Renal pelvis (tissue), 4 donors: Measurements from ENCODE around the gene MYPOP. TPM values are rescaled to one million over a fixed set of nuclear protein-coding genes. Genes with fewer than 3 reads are reported as not detected.
"Not testable (repeated sequence)": the region's sequence is repeated elsewhere in the genome, so short reads cannot be mapped to it uniquely, and the experiment has no call there.

Experiments used
- DNase-seq: peaks from one replicate; pipeline ENCODE4 v3.0.0-alpha.2; 2013
- polyA plus RNA-seq, 3 donors: library from polyadenylated mRNA; unstranded; fragments of 120-200 nt; gene quantifications; one replicate each; pipeline ENCODE4 v1.2.1, GENCODE V29; 2013; ENCODE audit not compliant: insufficient read length in 3 of 3

The MYPOP gene
- polyA plus RNA-seq, 3 donors, result 4.9 to 6.5 (median 5.7) TPM

DNA sequence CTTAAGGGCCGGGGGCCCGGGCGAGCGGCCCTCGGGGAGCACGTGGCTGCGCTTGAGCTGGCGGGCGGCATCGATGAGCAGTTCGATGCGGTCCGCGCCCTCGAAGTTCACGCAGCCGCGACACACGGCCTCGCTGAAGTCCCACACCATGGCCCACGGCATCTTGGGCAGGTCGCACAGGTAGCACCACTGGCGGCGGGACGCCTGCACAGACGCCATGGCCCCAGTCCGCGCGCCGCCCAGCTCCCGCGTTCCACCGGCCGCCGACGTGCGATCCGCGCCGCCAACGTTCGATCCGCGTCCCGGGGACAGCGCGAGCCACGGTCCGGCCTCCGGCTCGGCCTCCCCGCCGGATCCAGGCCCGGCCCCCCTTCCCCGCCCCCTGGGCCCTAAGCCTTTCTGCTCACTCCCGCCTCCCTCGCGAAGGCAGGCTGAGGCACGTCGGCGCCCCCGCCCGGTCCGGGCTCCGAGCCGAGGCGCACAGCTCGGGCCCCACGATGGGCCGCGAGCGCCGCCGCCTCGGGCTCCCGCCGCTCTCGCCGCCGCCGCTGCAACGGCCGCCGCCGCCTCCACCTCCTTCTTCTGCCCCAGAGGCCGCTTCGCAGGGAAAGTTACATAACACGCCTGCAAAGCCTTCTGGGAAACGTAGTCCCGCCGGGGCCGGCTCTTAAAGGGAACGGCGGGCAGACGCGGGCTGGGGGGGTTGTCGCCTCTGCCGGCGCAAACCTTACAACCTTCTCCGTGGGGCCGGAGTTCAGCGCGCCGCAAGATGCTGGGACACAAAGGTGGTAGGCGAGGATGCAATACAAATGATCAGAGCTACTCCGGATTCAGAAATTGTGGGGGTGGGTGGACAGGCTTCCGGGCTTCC is 16.6 kb downstream of the MYPOP start, which contains the start of gene IRF2BP1:
IRF2BP1 (minus strand) TSS at position 586 of the 871 bp plus-strand sequence; CDS start at position 219, 367 bp downstream.
- peak; percentile 93 for DNase-seq

DNA sequence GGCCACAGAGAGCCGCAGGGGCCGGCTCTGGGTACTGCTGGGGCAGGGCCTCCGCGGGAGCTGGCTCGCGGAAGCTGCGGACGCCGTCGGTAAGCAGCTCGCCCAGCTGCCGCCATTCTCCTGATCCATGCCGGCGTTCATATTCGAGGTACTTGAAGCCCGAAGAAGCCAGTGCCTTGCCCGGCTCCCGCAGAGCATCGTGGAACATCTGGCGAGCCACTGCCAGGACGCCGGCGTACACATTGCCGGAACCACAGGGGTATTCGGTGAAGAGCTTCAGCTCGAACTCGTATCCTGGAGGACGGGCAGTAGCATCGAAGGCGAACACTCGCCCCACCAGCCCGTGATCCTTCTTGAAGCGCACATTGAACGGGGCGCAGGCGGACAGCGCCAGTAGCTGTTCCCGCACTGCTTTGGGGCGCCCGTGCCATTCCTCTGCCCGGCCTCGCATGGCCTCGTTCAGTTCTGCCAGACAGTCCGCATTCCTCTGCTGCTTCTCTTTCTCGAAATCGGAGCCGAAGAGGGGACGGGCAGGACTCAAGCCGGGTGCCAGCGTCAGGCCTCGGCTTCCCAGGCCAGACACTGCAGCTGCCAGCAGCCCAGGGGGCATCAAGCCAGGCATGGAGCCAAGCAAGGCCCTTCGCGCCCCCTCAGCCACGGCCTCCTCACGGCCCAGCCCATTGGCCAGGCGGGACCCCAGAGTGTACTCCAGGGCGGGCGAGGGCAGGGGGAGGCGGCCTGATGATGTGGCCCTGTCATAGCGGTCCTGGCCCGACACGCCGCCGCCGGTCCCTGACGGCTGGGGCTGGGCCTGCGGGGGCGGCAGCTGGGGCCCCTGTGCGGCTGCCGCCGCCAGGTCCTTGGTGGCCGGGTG is 17.5 kb downstream of the MYPOP start:
- no peak for DNase-seq

GRCh38 chr19:45883881-45884681 is 18.3 kb downstream of the MYPOP start:
- DNase-seq, result no peak

GRCh38 chr19:45883586-45883880 is 18.9 kb downstream of the MYPOP start:
- DNase-seq, result no peak

GRCh38 chr19:45882652-45883585 is 19.5 kb downstream of the MYPOP start:
- peak; percentile 81 for DNase-seq

DNA sequence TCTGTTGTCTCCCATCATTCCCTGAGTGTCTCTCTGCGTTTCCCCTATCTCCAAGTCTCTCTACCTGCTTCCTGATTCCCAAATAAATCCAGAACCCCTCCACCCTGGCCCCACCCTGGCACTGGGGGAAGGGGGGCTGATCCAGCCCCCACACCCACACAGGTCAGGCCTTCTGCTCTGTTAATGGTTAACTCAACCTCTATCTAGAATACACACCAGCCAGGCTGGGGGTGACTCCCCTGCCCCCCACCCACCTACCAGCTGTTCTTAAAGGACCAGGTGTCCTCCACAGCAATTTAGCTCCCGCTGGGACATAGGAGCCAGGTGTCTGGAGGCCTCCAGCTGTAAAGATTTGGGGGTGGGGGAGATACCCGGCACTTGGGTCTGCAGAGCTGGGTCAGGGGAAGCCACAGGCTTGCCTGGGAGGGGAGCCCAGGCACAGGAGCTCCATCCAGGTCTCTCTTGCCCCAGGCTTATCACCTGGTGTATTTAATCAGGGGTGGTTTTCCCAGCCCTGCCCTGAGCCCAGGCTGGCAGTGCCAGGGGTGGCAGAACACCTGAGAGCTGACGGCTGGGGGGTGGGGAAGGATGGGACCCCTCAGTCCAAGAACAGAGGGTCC is 20.4 kb downstream of the MYPOP start:
- DNase-seq, result peak; percentile 15

DNA sequence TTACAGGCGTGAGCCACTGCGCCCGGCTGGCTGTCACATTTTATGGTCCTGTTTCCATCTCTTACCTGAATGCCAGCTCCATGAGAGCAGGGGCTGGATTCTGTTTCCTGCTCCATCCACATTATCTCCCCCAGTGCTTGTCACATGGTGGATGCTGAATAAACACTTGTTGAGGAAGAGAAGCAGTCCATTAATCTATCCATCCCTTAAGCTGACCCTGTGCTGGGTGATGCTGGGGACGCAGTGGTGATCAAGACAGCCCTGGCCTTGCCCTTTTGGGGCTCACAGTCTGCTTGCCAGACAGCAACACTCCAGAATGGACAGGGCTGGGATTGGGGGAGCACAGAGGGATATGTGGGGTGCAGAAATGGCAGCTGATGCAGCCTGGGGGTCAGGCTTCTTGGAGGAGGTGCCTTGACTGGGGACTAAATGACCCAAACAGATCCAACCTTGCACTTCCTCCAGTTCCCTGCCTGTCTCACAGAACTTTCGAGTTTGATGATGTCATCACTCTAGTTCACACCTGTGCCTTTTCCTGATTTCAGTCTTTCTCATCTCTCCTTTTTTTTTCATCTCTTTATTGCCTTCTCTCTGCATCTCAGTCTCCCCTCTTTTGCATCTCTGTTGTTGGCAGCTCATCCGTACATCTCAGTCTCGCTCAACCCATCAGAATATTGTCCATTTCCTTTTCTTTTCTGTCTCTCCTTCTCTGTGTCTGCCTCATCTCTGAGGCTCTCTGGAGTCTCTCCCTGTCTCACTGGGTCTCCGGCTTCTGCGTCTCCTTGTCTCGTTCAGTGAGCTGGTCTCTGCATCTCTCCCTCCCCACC is 21.1 kb downstream of the MYPOP start:
- no peak for DNase-seq

- no peak for DNase-seq
Observed at GRCh38 chr19:45879971-45880370, 22.4 kb downstream of the MYPOP start.

DNA sequence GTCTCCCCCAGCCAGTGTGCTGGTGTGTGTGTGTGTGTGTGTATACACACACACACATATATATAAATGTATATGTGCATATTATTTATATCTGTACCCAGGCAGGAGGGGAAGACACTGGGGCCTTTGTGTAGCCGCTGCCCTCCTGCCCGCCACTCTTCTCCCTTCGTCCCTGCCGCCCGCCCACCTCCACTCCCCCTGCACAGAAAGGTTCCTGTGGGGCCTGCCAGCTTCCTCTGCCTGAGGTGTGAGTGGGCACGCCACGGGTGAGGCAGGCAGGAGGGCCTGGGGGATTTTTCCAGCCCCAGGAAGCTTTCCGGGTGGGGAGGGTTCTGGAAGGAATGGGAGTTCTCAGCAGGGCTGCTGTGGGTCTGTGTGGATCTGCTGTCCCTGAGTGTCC is 23.4 kb downstream of the MYPOP start:
- no peak for DNase-seq

DNA sequence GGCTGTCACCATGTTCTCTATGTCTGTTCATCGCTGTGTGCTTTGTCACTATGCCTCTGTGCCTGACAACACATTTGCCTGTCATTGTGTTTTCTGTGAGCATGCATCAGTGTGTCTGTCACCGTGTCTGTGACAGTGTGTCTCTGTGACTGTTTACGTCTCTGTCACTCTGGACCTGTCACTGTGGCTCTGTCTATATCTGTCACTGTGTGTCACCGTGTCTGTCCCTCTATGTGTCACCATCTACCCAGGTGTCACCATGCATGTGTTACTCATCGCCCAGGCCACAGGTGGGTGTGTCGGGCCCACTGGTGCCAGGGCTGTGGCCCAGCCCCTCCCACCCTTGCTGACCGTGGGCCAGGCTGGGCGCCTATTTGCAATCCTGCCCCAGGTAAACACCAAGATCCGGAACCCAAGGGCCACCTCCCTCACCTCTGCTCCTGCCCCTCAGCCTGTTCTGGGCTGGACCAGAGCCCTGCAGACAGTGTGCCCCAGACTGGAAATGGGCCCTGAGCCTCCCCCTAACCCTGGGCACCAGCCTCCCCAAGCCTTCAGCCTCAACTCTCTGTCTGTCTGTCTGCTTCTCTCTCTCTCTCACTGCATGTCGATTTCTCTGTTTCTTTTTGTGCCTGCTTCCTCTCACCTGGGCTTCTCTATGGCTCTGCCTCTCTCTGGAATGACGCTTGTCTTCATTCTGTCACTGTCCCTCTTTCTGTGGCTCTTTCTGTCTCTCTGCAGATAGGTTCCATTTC is 24.2 kb downstream of the MYPOP start:
- DNase-seq, result no peak

DNA sequence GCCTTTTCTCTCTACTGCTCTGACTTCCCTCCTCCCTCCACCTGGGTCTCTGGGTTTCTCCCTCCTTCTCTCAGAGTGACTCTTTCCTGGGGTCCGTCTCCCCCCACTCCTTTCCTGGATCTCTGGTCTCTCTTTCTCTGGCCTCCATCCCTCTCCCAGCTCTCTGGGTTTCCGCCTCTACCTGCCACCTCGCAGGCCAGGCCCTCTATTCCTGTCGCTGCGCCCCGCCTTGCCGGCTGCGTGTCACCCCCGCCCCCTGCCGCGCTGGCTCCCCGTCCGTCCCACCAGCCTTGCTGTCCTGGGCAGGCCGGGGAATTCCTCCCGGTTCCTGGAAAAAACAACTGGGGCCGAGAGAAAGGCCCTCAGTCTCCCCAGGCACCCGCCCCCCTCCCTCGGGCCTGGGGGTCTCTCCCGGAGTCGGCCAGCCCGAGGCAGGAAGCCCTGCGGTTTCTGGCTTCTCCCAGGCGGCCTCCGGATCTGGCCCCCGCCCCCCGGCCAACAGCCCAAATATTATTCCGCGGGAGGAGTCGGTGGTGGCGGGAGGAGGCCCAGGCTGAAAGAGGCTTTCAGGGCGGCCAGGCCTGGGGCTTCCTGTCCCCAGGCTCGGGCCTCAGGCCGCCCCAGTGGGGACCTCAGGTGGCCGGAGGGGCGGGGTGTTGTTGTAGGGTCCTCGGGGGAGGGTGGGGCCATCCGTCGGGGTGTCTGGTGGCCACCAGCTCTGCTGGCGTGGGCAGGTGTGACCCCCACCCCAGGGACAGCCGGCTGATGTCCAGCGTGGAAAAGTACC is 25.8 kb downstream of the MYPOP start:
- peak; percentile 57 for DNase-seq

GRCh38 chr19:45876161-45876410 is 26.3 kb downstream of the MYPOP start:
- DNase-seq, result no peak

GRCh38 chr19:45874620-45874966 is 27.8 kb downstream of the MYPOP start:
- no peak for DNase-seq

GRCh38 chr19:45873219-45873772 is 29.1 kb downstream of the MYPOP start:
- no peak for DNase-seq

DNA sequence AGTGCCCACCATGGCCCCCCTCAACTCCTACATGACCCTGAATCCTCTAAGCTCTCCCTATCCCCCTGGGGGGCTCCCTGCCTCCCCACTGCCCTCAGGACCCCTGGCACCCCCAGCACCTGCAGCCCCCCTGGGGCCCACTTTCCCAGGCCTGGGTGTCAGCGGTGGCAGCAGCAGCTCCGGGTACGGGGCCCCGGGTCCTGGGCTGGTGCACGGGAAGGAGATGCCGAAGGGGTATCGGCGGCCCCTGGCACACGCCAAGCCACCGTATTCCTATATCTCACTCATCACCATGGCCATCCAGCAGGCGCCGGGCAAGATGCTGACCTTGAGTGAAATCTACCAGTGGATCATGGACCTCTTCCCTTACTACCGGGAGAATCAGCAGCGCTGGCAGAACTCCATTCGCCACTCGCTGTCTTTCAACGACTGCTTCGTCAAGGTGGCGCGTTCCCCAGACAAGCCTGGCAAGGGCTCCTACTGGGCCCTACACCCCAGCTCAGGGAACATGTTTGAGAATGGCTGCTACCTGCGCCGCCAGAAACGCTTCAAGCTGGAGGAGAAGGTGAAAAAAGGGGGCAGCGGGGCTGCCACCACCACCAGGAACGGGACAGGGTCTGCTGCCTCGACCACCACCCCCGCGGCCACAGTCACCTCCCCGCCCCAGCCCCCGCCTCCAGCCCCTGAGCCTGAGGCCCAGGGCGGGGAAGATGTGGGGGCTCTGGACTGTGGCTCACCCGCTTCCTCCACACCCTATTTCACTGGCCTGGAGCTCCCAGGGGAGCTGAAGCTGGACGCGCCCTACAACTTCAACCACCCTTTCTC is 30.1 kb downstream of the MYPOP start:
- no peak for DNase-seq

- no peak for DNase-seq
Observed at GRCh38 chr19:45870798-45871197, 31.6 kb downstream of the MYPOP start.

GRCh38 chr19:45867241-45867640 is 35.2 kb downstream of the MYPOP start:
- DNase-seq, result not testable (repeated sequence)
